GM20431 (cell line): Measurements from ENCODE around the gene MST1.

ENCODE experiments used
- in situ Hi-C: fragments of 300-500 bp; cut with MseI, MboI; formaldehyde crosslinking; loops from one replicate; pipeline ENCODE4 v1.15.0; 2020; ENCODE audit warnings: low sequenced_read_pairs; ENCODE audit not compliant: unreplicated experiment

MST1 gene

GRCh38 chr3:49662021-49662420, 27.3 kb downstream of the MST1 start:
- in situ Hi-C loops: loop anchor here (10.0 kb wide), 1 partner anchor 127 kb away; no protein-coding TSS in a partner anchor

DNA sequence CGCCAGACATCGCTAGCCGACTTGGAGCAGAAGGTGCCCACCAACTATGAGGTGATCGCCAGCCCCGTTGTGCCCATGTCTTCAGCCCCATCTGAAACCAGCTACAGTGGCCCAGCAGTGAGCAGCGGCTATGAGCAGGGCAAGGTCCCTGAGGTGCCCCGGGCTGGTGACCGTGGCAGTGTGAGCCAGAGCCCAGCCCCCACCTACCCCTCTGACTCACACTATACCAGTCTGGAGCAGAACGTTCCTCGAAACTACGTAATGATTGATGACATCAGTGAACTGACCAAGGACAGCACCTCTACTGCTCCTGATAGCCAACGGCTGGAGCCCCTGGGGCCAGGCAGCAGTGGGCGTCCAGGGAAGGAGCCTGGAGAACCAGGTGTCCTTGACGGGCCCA, 28.0 kb downstream of the MST1 start:
- in situ Hi-C loops: loop anchor here (10.0 kb wide), 1 partner anchor 126 kb away; no protein-coding TSS in a partner anchor

DNA sequence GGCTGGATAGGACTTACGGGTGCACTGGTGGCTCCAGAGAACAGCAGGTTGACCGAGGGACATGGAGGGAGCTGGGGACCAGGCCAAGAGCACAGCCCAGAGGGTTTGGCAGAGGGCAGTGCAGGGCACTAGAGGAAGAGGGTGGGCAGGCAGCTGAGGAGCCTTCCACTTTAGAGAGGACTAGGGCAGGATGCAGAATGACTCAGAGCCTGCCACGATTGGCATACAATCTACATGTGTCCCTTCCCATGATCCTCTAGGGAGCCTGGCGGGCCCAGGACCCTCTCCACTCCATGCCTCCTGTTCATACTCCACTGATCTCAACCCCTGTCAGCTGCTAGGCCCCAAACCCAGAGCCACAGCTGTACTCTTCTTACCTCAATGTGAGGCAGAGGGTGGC, 29.5 kb downstream of the MST1 start:
- in situ Hi-C loops: loop anchor here (10.0 kb wide), 1 partner anchor 125 kb away; no protein-coding TSS in a partner anchor

- in situ Hi-C loops: no loop called here
Measured at GRCh38 chr3:49658711-49659110, 30.6 kb downstream of the MST1 start.

DNA sequence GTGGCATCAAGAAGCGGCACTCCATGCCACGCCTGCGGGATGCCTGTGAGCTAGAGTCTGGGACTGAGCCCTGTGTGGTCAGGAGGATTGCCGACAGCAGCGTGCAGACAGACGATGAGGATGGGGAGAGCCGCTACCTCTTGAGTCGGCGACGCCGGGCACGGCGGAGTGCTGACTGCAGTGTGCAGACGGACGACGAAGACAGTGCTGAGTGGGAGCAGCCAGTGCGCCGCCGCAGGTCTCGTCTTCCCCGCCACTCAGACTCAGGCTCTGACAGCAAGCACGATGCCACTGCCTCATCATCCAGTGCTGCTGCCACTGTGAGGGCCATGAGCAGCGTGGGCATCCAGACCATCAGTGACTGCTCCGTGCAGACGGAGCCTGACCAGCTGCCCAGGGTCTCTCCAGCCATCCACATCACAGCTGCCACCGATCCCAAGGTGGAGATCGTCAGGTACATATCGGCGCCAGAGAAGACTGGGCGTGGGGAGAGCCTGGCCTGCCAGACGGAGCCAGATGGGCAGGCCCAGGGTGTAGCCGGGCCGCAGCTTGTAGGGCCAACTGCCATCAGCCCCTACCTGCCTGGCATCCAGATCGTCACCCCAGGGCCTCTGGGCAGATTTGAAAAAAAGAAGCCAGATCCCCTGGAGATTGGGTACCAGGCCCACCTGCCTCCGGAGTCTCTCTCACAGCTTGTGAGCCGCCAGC, 31.9 kb downstream of the MST1 start:
- in situ Hi-C loops: no loop called here

DNA sequence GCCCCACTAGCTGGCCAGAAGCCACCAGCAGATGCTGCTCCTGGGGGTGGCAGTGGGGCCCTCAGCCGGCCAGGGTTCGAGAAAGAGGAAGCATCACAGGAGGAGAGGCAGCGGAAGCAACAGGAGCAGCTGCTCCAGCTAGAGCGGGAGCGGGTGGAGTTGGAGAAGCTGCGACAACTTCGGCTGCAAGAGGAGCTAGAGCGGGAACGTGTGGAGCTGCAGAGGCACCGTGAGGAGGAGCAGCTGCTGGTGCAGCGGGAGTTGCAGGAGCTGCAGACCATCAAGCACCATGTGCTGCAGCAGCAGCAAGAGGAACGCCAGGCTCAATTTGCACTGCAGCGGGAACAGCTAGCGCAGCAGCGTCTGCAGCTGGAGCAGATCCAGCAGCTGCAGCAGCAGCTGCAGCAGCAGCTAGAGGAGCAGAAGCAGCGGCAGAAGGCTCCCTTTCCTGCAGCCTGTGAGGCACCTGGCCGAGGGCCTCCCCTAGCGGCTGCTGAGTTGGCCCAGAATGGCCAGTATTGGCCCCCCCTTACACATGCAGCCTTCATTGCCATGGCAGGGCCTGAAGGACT, 32.6 kb downstream of the MST1 start:
- in situ Hi-C loops: no loop called here

- in situ Hi-C loops: no loop called here
Measured at GRCh38 chr3:49655731-49656285, 33.5 kb downstream of the MST1 start.

DNA sequence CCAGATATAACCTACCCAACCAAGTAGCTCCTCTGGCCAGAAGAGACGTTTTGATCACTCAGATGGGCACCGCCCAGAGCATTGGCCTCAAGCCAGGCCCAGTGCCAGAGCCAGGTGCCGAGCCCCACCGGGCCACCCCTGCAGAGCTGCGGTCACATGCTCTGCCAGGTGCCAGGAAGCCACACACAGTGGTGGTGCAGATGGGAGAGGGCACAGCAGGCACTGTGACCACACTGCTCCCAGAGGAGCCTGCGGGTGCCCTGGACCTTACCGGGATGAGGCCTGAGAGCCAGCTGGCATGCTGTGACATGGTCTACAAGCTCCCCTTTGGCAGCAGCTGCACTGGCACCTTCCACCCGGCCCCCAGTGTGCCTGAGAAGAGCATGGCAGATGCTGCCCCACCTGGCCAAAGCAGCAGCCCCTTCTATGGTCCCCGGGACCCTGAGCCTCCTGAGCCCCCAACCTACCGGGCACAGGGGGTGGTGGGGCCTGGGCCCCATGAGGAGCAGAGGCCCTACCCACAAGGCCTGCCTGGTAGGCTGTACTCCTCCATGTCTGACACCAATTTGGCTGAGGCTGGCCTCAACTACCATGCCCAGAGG, 34.2 kb downstream of the MST1 start:
- in situ Hi-C loops: no loop called here

DNA sequence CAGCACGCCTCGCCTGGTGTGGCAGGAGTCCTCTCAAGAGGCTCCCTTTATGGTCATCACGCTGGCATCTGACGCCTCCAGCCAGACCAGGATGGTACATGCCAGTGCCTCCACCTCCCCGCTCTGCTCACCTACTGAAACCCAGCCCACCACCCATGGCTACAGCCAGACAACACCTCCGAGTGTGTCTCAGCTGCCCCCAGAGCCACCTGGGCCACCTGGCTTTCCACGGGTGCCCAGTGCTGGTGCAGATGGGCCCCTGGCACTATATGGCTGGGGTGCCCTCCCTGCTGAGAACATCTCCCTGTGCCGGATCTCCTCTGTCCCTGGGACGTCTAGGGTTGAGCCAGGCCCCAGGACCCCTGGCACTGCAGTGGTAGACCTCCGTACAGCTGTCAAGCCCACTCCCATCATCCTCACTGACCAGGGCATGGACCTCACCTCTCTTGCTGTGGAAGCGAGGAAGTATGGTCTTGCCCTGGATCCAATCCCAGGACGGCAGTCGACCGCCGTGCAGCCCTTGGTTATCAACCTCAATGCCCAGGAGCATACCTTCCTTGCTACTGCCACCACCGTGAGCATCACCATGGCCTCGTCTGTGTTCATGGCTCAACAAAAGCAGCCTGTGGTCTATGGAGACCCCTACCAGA, 35.0 kb downstream of the MST1 start:
- in situ Hi-C loops: no loop called here

DNA sequence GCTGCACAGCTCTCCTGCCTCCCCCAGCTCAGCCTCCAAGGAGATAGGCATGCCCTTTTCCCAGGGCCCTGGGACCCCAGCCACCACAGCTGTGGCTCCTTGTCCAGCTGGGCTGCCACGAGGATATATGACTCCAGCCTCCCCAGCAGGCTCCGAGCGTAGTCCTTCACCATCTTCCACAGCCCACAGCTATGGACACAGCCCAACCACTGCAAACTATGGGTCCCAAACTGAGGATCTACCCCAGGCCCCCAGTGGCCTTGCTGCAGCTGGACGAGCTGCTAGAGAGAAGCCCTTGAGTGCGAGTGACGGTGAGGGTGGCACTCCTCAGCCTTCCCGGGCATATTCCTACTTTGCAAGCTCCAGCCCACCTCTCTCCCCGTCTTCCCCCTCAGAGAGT, 35.7 kb downstream of the MST1 start:
- in situ Hi-C loops: no loop called here

DNA sequence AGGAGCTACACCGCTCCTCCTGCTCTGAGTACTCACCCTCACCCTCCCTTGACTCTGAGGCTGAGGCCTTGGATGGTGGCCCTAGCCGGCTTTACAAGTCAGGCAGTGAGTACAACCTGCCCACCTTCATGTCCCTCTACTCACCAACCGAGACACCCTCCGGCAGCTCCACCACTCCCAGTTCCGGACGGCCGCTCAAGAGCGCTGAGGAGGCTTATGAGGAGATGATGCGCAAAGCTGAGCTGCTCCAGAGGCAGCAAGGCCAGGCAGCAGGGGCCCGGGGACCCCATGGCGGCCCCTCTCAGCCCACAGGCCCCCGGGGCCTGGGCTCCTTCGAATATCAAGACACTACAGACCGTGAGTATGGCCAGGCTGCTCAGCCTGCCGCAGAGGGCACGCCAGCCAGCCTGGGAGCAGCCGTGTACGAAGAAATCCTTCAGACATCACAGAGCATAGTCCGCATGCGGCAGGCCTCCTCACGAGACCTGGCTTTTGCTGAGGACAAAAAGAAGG, 36.3 kb downstream of the MST1 start:
- in situ Hi-C loops: no loop called here

DNA sequence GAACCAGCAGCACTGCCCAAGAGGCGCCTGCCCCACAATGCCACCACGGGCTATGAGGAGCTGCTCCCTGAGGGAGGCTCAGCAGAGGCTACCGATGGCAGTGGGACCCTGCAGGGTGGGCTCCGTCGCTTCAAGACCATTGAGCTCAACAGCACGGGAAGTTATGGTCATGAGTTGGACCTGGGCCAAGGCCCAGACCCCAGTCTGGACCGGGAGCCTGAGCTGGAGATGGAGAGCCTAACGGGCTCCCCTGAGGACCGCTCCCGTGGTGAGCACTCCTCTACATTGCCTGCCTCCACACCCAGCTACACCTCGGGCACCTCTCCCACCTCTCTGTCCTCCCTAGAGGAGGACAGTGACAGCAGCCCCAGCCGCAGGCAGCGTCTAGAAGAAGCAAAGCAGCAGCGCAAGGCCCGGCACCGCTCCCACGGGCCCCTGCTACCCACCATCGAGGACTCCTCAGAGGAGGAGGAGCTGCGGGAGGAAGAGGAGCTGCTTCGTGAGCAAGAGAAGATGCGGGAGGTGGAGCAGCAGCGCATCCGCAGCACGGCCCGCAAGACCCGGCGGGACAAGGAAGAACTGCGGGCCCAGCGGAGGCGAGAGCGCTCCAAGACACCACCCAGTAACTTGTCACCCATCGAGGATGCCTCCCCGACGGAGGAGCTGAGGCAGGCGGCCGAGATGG, 36.9 kb downstream of the MST1 start:
- in situ Hi-C loops: no loop called here

DNA sequence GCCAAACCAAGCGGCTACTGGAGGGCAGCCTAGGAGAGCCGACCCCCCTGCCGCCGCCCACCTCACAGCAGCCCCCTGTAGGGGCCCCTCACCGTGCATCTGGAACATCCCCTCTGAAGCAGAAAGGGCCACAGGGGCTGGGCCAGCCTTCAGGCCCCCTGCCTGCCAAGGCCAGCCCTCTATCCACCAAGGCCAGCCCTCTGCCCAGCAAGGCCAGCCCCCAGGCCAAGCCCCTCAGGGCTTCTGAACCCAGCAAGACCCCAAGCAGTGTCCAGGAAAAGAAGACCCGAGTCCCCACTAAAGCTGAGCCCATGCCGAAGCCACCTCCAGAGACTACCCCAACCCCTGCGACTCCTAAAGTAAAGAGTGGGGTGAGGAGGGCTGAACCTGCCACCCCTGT, 38.6 kb downstream of the MST1 start:
- in situ Hi-C loops: no loop called here

DNA sequence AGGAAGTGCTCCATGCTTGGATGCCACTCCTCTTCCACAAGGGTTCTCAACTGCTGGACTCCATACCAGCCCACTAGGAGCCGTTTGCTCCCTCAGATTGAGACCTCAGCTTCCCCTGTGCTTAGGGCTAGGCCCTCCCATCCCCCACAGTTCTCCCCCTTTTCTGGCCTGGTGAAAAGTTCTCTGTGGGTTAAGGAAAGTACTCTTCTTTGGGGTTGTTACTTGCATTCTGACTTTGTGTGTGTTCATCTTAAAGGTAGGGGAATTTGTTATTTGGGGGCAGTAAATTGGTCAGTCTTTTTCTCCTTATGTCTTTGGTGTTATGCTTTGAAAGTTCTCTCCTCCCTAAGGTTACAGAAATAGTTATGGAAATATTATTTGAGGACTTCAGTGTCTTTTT, 39.1 kb downstream of the MST1 start:
- in situ Hi-C loops: no loop called here

GRCh38 chr3:49649576-49649975, 39.7 kb downstream of the MST1 start:
- in situ Hi-C loops: no loop called here

DNA sequence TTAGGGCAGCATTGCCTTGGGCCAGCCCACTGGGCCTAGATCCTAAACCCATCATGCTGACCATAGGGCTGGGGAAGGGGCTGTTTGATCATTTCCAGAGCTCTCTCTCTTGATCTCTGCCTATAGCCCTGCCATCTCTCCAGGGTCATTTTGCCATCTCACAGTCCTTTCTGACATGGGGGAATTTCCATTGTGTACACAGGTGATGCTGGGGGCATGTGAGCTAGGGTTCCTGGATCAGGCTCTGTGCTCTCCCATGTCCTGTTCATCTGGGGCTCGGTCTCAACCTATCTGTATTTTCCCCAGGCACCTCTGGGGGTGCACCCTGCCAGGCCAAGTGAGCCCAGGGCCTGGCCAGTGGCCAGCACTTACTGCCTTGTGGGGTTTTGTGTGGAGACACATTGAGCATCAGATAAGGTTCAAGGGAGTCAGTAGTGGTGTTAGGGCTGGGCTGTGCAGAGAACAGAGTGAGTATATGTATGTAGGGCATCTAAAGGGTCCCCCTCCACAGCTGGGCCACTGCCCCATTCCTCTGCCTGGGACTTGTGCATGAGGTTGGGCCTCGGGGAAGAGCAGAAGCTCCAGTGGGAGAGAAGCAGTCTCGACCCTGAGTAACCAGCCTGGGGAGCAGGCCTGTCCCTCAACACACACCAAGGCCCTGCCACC, 40.8 kb downstream of the MST1 start:
- in situ Hi-C loops: no loop called here

DNA sequence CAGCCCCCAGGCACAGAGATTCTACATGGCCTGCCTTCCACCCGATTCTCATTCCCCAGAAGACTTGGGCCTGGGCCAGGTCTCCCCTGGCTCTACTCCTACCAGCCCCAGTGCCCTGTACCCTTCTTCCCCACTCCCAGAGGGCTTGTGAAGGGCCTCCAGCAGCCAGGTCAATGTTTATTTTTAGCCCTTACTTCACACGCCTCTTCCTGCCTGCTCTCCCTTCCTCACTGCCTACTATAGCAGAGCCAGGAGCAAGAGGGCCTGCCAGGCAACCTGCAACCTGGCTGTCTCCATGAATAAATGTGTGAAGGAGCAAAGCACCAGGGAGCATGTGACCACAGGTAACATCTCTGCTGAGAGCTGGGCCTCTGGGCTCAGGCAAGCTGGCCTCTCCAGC, 41.5 kb downstream of the MST1 start:
- in situ Hi-C loops: no loop called here

- in situ Hi-C loops: no loop called here
Measured at GRCh38 chr3:49646236-49646635, 43.0 kb downstream of the MST1 start.

GRCh38 chr3:49644684-49645083, 44.6 kb downstream of the MST1 start:
- in situ Hi-C loops: no loop called here
